ENCODE data around the gene MUC21.

Gene MUC21

DNA sequence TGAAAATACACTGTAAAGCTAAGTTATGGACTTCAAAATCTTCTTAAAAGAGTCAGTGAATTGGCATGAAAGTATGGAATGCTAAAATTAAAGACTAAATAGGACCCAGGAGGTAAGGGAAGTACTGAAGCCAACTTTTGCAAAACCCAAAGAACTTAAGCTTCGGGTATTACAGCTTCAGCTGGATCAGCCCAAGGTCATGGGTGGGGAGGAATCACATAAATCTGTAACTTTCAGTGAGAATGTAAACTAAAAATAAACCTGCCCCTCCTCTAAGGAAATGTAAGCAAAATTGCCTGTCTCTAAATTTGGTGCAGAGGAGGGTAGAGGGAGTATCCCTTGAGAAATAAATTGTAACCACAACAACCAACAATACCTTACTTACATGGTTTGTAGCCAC, 4.4 kb upstream of the MUC21 start:
- TF ChIP-seq, protein P1, sequence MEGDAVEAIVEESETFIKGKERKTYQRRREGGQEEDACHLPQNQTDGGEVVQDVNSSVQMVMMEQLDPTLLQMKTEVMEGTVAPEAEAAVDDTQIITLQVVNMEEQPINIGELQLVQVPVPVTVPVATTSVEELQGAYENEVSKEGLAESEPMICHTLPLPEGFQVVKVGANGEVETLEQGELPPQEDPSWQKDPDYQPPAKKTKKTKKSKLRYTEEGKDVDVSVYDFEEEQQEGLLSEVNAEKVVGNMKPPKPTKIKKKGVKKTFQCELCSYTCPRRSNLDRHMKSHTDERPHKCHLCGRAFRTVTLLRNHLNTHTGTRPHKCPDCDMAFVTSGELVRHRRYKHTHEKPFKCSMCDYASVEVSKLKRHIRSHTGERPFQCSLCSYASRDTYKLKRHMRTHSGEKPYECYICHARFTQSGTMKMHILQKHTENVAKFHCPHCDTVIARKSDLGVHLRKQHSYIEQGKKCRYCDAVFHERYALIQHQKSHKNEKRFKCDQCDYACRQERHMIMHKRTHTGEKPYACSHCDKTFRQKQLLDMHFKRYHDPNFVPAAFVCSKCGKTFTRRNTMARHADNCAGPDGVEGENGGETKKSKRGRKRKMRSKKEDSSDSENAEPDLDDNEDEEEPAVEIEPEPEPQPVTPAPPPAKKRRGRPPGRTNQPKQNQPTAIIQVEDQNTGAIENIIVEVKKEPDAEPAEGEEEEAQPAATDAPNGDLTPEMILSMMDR (IDR thresholded peaks at IDR 0.05; ENCODE audit: low read depth, low read length): no peak
- H3K4me3 ChIP-seq (ENCODE audit: low read depth, low read length): no peak overlapping the region
- no peak for DNase-seq (ENCODE audit: low read depth, low spot score)
- in situ Hi-C loops (cut with HindIII; ENCODE audit: low sequenced_read_pairs): no loop called here

DNA sequence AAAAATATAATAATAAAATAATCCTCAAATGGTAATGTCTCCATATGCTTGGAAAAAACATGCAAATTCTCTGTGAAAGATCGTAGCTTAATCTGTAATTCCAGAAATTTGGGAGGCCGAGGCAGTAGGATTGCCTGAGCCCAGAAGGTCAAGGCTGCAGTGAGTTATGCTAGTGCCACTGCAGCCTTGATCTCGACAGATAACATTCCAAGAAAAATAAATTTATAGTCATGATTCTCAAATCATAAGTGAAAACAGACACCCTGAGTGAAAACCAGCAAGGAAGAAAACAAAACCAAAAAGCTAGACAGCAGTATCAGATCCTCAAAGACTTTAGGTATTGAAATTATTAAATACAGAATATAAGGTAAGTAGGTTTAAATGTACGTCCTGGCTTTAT, 3.8 kb upstream of the MUC21 start:
- no peak overlapping the region for H3K4me3 ChIP-seq (ENCODE audit: low read depth, low read length)
- TF ChIP-seq, protein P1 (IDR thresholded peaks at IDR 0.05; ENCODE audit: low read depth, low read length): no peak
- DNase-seq (ENCODE audit: low read depth, low spot score): no peak
- in situ Hi-C loops (cut with HindIII; ENCODE audit: low sequenced_read_pairs): no loop called here

DNA sequence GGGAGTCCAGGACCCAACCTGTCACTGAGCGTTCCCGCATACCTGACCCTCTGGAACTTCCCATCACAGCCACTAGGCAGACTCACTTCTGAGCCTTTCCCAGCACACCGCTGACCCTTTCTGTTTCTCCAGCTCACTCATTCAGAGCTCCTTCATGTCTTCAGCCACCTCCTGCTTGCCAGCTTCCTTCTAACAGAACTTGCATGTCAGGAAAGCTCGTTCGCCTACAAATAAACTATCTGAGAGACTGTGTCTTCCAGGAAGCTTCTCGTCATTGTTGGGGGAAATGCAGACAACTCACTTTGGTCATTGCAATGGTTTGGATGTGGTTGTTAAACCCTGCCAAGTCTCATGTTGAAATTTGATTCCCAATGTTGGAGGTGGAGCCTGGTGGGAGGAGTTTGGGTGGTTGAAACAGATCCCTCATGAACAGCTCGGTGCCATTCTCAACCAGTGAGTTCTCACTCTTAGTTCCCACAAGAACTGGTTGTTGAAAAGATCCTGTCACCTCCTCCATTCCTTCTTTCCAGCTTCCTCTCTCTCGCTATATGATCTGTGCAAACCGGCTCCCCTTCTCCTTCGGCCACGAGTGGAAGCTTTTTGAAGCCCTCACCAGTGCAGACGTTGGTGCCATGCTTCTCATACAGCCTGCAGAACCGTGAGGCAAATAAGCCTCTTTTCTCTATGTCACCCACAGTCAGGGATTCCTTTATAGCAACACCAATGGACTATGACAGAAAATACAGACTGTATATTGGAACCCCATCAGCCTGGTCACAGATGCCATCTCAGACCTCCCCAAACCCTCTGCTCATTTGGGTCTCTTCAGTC, 1.4 kb upstream of the MUC21 start:
- peak; percentile 80 for DNase-seq (ENCODE audit: low read depth, low spot score)
- in situ Hi-C loops (cut with HindIII; ENCODE audit: low sequenced_read_pairs): no loop called here
- TF ChIP-seq, protein P1 (IDR thresholded peaks at IDR 0.05; ENCODE audit: low read depth, low read length): peak; percentile 38
- H3K4me3 ChIP-seq (ENCODE audit: low read depth, low read length): peak overlapping the region; percentile 14

DNA sequence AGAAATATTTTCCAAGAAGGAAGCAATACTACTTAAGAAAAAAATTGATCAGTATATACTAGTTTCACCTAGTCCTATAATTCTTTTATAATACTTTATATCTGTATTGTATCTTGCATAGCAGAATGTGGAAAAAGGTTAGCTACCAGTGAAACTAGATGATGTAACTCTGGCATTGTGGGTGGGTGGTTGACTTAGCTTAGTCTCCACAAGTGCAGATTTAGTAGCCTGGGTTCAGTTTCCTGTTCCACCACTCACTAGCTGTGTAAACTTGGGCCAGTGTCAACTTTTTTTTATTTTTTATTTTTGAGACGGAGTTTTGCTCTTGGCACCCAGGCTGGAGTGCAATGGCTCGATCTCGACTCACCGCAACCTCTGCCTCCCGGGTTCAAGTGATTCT, 2.0 kb downstream of the MUC21 start:
- TF ChIP-seq, protein P1 (IDR thresholded peaks at IDR 0.05; ENCODE audit: low read depth, low read length): no peak

GRCh38 chr6:30987304-30987703, 3.8 kb downstream of the MUC21 start:
- no peak overlapping the region for H3K4me3 ChIP-seq (ENCODE audit: low read depth, low read length)
- in situ Hi-C loops (cut with HindIII; ENCODE audit: low sequenced_read_pairs): no loop called here
- DNase-seq (ENCODE audit: low read depth, low spot score): no peak
- TF ChIP-seq, protein P1 (IDR thresholded peaks at IDR 0.05; ENCODE audit: low read depth, low read length): no peak

More for the DNA sequence above, 2.0 kb downstream of the MUC21 start:
- no peak for DNase-seq (ENCODE audit: low read depth, low spot score)
- H3K4me3 ChIP-seq (ENCODE audit: low read depth, low read length): no peak overlapping the region
- in situ Hi-C loops (cut with HindIII; ENCODE audit: low sequenced_read_pairs): no loop called here

DNA sequence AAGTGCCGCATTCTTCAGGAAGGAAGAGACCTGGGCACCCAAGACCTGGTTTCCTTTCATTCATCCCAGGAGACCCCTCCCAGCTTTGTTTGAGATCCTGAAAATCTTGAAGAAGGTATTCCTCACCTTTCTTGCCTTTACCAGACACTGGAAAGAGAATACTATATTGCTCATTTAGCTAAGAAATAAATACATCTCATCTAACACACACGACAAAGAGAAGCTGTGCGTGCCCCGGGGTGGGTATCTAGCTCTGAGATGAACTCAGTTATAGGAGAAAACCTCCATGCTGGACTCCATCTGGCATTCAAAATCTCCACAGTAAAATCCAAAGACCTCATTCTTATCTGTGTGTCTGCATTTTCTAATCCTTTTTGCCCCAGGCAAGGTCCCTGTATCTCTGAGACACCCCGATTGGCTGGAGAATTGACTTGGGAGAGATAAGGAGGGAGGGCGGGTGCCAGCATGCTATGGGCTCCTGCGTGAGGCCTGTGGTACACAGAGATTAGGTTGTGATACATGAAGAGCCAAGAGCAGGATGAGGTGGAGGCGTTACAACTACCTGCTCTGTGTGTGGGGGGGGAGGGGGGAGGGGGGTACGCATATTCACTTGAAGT, 4.8 kb downstream of the MUC21 start:
- no peak overlapping the region for H3K4me3 ChIP-seq (ENCODE audit: low read depth, low read length)
- TF ChIP-seq, protein P1 (IDR thresholded peaks at IDR 0.05; ENCODE audit: low read depth, low read length): no peak
- in situ Hi-C loops (cut with HindIII; ENCODE audit: low sequenced_read_pairs): no loop called here
- DNase-seq (ENCODE audit: low read depth, low spot score): no peak

All from astrocyte of the spinal cord (primary cell).